ENCODE results near the gene ASH1L. TPM values are rescaled to one million over a fixed set of nuclear protein-coding genes. Genes with fewer than 3 reads are reported as not detected.

Gene ASH1L
- total RNA-seq, 4 donors from 2014 or later = 55.6 to 81.3 (median 75.0) TPM

DNA sequence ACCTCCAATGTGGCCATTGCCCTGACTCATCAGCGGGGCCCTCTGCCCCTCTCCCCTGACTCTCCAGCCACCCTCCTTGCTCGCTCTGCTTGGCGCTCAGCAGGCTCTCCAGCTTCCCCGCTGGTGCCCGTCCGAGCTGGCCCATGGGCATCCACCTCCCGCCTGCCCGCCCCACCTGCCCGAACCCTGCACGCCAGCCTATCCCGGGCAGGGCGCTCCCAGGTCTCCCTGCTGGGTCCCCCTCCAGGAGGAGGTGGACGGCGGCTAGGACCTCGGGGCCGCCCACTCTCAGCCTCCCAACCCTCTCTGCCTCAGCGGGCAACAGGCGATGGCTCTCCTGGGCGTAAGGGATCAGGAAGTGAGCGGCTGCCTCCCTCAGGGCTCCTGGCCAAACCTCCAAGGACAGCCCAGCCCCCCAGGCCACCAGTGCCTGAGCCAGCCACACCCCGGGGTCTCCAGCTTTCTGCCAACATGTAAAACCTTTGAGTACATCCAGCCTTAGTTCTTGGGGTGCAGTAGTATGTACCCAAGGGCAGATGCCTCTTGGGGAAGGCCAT lies 274.5 kb downstream of the ASH1L start:
- WGBS, 2 donors (ENCODE audit: low coverage in 1 of 2) = 100% methylated on average over 1 of the region's 21 CpGs
- Histone ChIP-seq H3K9me3 (no peaks in the 10 kb centered on the region), H3K4me3 (no peak overlapping the region), H3K27me3 (peaks cover 1% of the 10 kb centered on the region), H3K27ac (no peak overlapping the region), H3K36me3 (peaks cover 0 to 6% of the 10 kb centered on the region in 2 donors), H3K4me1 (no peaks in the 10 kb centered on the region)
- TF ChIP-seq POLR2A (IDR thresholded peaks at IDR 0.05) (no peak), POLR2AphosphoS5 (IDR thresholded peaks at IDR 0.05) (no peak)
- no peak for ATAC-seq

DNA sequence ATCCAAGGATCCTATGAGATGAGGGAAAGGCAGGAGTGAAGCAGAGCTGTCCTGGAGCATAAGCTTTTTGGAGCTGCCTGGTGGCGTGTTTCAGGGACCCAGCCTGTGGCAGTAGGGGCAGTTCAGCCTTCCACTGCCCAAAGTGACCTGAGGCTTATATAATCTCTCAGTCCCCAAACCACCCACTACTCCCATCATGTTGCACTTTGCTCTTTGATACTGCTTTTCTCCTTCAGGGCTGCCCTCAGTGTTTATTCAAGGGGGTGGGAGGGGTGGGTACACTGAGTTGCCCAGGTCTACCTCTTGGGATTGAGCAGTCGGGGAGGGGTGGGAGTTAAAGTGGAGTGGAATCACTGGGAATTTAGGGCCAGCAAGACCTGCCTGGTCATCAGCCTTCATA lies 276.1 kb downstream of the ASH1L start:
- WGBS, 2 donors (ENCODE audit: low coverage in 1 of 2) = no CpG with 5 or more reads among the region's 2 CpGs
- Histone ChIP-seq H3K4me3 (no peak overlapping the region), H3K27me3 (no peaks in the 10 kb centered on the region), H3K27ac (no peak overlapping the region), H3K9me3 (no peaks in the 10 kb centered on the region), H3K36me3 (peaks cover 0 to 13% of the 10 kb centered on the region in 2 donors), H3K4me1 (no peaks in the 10 kb centered on the region)
- TF ChIP-seq POLR2A (IDR thresholded peaks at IDR 0.05) (no peak), EP300 (IDR thresholded peaks at IDR 0.05) (no peak), POLR2AphosphoS5 (IDR thresholded peaks at IDR 0.05) (no peak)
- TF ChIP-seq, protein P1, sequence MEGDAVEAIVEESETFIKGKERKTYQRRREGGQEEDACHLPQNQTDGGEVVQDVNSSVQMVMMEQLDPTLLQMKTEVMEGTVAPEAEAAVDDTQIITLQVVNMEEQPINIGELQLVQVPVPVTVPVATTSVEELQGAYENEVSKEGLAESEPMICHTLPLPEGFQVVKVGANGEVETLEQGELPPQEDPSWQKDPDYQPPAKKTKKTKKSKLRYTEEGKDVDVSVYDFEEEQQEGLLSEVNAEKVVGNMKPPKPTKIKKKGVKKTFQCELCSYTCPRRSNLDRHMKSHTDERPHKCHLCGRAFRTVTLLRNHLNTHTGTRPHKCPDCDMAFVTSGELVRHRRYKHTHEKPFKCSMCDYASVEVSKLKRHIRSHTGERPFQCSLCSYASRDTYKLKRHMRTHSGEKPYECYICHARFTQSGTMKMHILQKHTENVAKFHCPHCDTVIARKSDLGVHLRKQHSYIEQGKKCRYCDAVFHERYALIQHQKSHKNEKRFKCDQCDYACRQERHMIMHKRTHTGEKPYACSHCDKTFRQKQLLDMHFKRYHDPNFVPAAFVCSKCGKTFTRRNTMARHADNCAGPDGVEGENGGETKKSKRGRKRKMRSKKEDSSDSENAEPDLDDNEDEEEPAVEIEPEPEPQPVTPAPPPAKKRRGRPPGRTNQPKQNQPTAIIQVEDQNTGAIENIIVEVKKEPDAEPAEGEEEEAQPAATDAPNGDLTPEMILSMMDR (IDR thresholded peaks at IDR 0.05) = no peak
- no peak for ATAC-seq

DNA sequence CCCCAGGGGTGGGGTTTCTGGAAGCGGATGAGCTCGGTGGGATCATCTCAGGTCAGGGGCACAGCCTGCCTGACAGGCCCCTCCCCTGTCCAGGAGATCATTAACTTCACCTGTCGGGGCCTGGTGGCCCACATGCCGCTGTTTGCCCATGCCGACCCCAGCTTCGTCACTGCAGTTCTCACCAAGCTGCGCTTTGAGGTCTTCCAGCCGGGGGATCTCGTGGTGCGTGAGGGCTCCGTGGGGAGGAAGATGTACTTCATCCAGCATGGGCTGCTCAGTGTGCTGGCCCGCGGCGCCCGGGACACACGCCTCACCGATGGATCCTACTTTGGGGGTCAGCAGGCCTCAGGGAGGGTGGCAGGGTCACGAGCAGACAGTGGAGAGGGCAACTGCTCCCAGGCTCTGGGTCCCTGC lies 277.0 kb downstream of the ASH1L start:
- no peak for ATAC-seq
- WGBS, 2 donors (ENCODE audit: low coverage in 1 of 2) = 89 to 93% methylated on average over 3 to 4 of the region's 18 CpGs
- Histone ChIP-seq H3K36me3 (peaks cover 0 to 13% of the 10 kb centered on the region in 2 donors), H3K4me3 (no peak overlapping the region), H3K27me3 (no peaks in the 10 kb centered on the region), H3K9me3 (no peaks in the 10 kb centered on the region), H3K4me1 (no peaks in the 10 kb centered on the region), H3K27ac (no peak overlapping the region)
- TF ChIP-seq, protein P1 (IDR thresholded peaks at IDR 0.05) = no peak
- no peak for TF ChIP-seq EP300 (IDR thresholded peaks at IDR 0.05)
- TF ChIP-seq POLR2AphosphoS5 (IDR thresholded peaks at IDR 0.05) = no peak
- no peak for TF ChIP-seq POLR2A (IDR thresholded peaks at IDR 0.05)

Small RNA genes lying within 50 kb of the gene (small RNA-seq; reads per million reads assigned to genes)
- gene AL353807.4 (0 reads per million in 4 donors), gene RNU6-106P (0 reads per million in 4 donors), gene RNU6-1297P (0 reads per million in 4 donors)

Other genes starting within 250 kb of the ASH1L start
- gene RUSC1, start 241.9 kb downstream of the ASH1L start, total RNA-seq = 10 to 100 TPM; 10.8 to 34.2 (median 24.4) TPM
- 10 to 100 TPM in 1 of 4 donors, 1 to 10 TPM in 3; 7.6 to 13.2 (median 8.4) TPM for gene MSTO1, start 47.4 kb upstream of the ASH1L start, total RNA-seq
- 100 to 1,000 TPM in 3 of 4 donors, 10 to 100 TPM in 1; 77.4 to 181 (median 152) TPM for gene YY1AP1, start 126.0 kb upstream of the ASH1L start, total RNA-seq
- 100 to 1,000 TPM in 3 of 4 donors, 10 to 100 TPM in 1; 81.4 to 115 (median 107) TPM for gene DAP3, start 126.3 kb upstream of the ASH1L start, total RNA-seq